SK-N-SH (cell line): Measurements from ENCODE around the gene ZNF384. TPM values are rescaled to one million over a fixed set of nuclear protein-coding genes. Genes with fewer than 3 reads are reported as not detected.
A peak's percentile ranks its signal among the peaks of the same experiment; 100 is the strongest.

Experiments
- CTCF ChIA-PET: fragments of 300-600, 350-600 bp; formaldehyde crosslinking; extraction: SDS; loops from one replicate; lab custom pipeline; 2021; lab: Yijun Ruan, JAX
- POLR2A ChIA-PET: fragments of 350-600 bp; sonication (Branson Sonifier 250); formaldehyde crosslinking; extraction: SDS; loops from one replicate; lab custom pipeline; 2020; ENCODE audit warnings: antibody characterized with exemption, inconsistent platforms; lab: Yijun Ruan, JAX
- DNase-seq: peaks from one replicate; pipeline ENCODE4 v3.0.0; 2012
- H2AFZ ChIP-seq: fragments of 200-600 bp; sonication (generic); 2 replicates; pipeline ENCODE4 v1.8.1; 2016; ENCODE audit warnings: antibody characterized with exemption, mild to moderate bottlenecking, low read depth
- H3F3A ChIP-seq: fragments of 200-600 bp; sonication (generic); replicated peaks from 2 replicates; pipeline ENCODE3; 2016; ENCODE audit warnings: antibody characterized with exemption, mild to moderate bottlenecking; ENCODE audit not compliant: insufficient read depth
- H3K27ac ChIP-seq, 2 experiments: fragments of 200-500 bp in 1 of 2; fragments of 200-600 bp in 1 of 2; sonication (Bioruptor generic) in 1 of 2; sonication (generic), shearing (Covaris generic) in 1 of 2; 2 replicates each; pipeline versions ENCODE4 v1.5.1 to v1.6.1; 2014 to 2016; ENCODE audit warnings: low read depth in 2 of 2, inconsistent platforms in 1 of 2, low read length in 1 of 2, mild to moderate bottlenecking in 1 of 2, mixed read lengths in 1 of 2
- H3K27me3 ChIP-seq: fragments of 200-600 bp; sonication (generic), shearing (Covaris generic); 2 replicates; pipeline ENCODE4 v1.6.1; 2016; ENCODE audit warnings: mixed run types; ENCODE audit not compliant: insufficient read depth
- H3K36me3 ChIP-seq, 2 experiments: fragments of 200-500 bp in 1 of 2; fragments of 200-600 bp in 1 of 2; sonication (Bioruptor generic) in 1 of 2; sonication (generic) in 1 of 2; replicated peaks in 1 of 2; 2 replicates each; pipeline versions ENCODE3 to v1.5.1; 2014 to 2016; ENCODE audit warnings: low read length in 1 of 2, mild to moderate bottlenecking in 1 of 2; ENCODE audit not compliant: insufficient read depth in 2 of 2, control insufficient read depth in 1 of 2
- H3K4me1 ChIP-seq, 2 experiments: fragments of 200-500 bp in 1 of 2; fragments of 200-600 bp in 1 of 2; sonication (Bioruptor generic) in 1 of 2; sonication (generic), shearing (Covaris generic) in 1 of 2; 2 replicates each; pipeline versions ENCODE4 v1.5.1 to v1.6.1; 2014 to 2016; ENCODE audit warnings: low read depth in 1 of 2, low read length in 1 of 2, mixed run types in 1 of 2; ENCODE audit not compliant: insufficient read depth in 2 of 2, control insufficient read depth in 1 of 2
- H3K4me2 ChIP-seq: fragments of 200-600 bp; sonication (generic), shearing (Covaris generic); 2 replicates; pipeline ENCODE4 v1.6.1; 2017; ENCODE audit warnings: mixed run types
- H3K4me3 ChIP-seq, 2 experiments: fragments of 200-500 bp in 1 of 2; fragments of 200-600 bp in 1 of 2; sonication (Bioruptor generic) in 1 of 2; sonication (generic), shearing (Covaris generic) in 1 of 2; 2 replicates each; pipeline versions ENCODE4 v1.5.1 to v1.8.1; 2014 to 2016; ENCODE audit warnings: low read depth in 2 of 2, inconsistent platforms in 1 of 2, low read length in 1 of 2, mild to moderate bottlenecking in 1 of 2, mixed read lengths in 1 of 2, moderate library complexity in 1 of 2
- H3K79me2 ChIP-seq: fragments of 200-600 bp; sonication (generic); 2 replicates; pipeline ENCODE4 v1.8.1; 2017; ENCODE audit warnings: mild to moderate bottlenecking; ENCODE audit not compliant: insufficient read depth
- H3K9ac ChIP-seq: fragments of 200-600 bp; sonication (generic); 2 replicates; pipeline ENCODE4 v1.6.1; 2017; ENCODE audit warnings: mixed run types
- H3K9me2 ChIP-seq: fragments of 200-600 bp; sonication (generic); 2 replicates; pipeline ENCODE4 v1.6.1; 2017; ENCODE audit warnings: mixed run types
- H3K9me3 ChIP-seq: fragments of 200-600 bp; sonication (generic); 2 replicates; pipeline ENCODE4 v1.6.1; 2017; ENCODE audit warnings: mixed run types, mild to moderate bottlenecking, moderate library complexity
- H4K20me1 ChIP-seq: fragments of 200-600 bp; sonication (generic); 2 replicates; pipeline ENCODE4 v1.6.1; 2017; ENCODE audit warnings: mild to moderate bottlenecking, mixed run types; ENCODE audit not compliant: insufficient read depth
- CHD2 ChIP-seq: fragments of 150-350 bp; IDR thresholded peaks from 2 replicates; pipeline ENCODE4 v1.6.1; 2018; ENCODE audit warnings: low read length; ENCODE audit not compliant: partially characterized antibody
- ELF1 ChIP-seq: IDR thresholded peaks from 2 replicates; pipeline ENCODE4 v1.4.0; 2012
- EP300 ChIP-seq, 2 experiments: IDR thresholded peaks; 2 replicates each; pipeline versions ENCODE4 v1.4.0 to v1.6.1; 2012; ENCODE audit warnings: borderline replicate concordance in 1 of 2, low read depth in 1 of 2, low read length in 1 of 2
- GABPA ChIP-seq: IDR thresholded peaks from 2 replicates; pipeline ENCODE4 v1.4.0; 2012; ENCODE audit warnings: low read depth, mild to moderate bottlenecking
- GATA2 ChIP-seq: sonication (generic); formaldehyde crosslinking; IDR thresholded peaks from 2 replicates; pipeline ENCODE4 v1.5.0; 2020; ENCODE audit warnings: mild to moderate bottlenecking, missing genetic modification reagents
- IRF3 ChIP-seq: fragments of 150-350 bp; IDR thresholded peaks from 2 replicates; pipeline ENCODE4 v1.6.1; 2016; ENCODE audit warnings: mild to moderate bottlenecking, low read depth, low read length
- JUND ChIP-seq: IDR thresholded peaks from 2 replicates; pipeline ENCODE4 v1.4.0; 2012
- MEF2A ChIP-seq: IDR thresholded peaks from 2 replicates; pipeline ENCODE4 v1.4.0; 2012; ENCODE audit warnings: low read depth, borderline replicate concordance
- NFIC ChIP-seq: IDR thresholded peaks from 2 replicates; pipeline ENCODE4 v1.4.0; 2012; ENCODE audit warnings: borderline replicate concordance
- RFX5 ChIP-seq: IDR thresholded peaks from 2 replicates; pipeline ENCODE4 v1.6.1; 2012; ENCODE audit warnings: mild to moderate bottlenecking, improper control_type of control experiment, low read length
- RXRA ChIP-seq: IDR thresholded peaks from 2 replicates; pipeline ENCODE4 v1.4.0; 2012; ENCODE audit warnings: low read depth, mild to moderate bottlenecking, borderline replicate concordance
- TCF12 ChIP-seq: IDR thresholded peaks from 2 replicates; pipeline ENCODE4 v1.4.0; 2012
- YY1 ChIP-seq: IDR thresholded peaks from 2 replicates; pipeline ENCODE4 v1.4.0; 2012; ENCODE audit warnings: low read depth, mild to moderate bottlenecking
- ZBTB33 ChIP-seq: IDR thresholded peaks from 2 replicates; pipeline ENCODE4 v1.4.0; 2012; ENCODE audit warnings: low read depth, borderline replicate concordance
- WGBS: methylation state at CpG from one replicate; pipeline ENCODE4 v1.1.6; 2017; ENCODE audit warnings: low lambda C conversion rate; 5-methylcytosine and 5-hydroxymethylcytosine counted together
- polyA plus RNA-seq, 3 experiments: library from polyadenylated mRNA; depleted of rRNA; stranded (reverse); fragments of >200 nt; gene quantifications; 2 replicates each; pipeline ENCODE4 v1.2.3, GENCODE V29; 2012
- TF ChIP-seq, protein P1 (sequence below): IDR thresholded peaks from 2 replicates; pipeline ENCODE4 v1.4.0; 2012; ENCODE audit warnings: low read depth, borderline replicate concordance

The ZNF384 gene
- polyA plus RNA-seq, 1 of the 3 experiments (the other 2 are of a cell fraction): 64.9 TPM

GRCh38 chr12:6631549-6631961 is 57.6 kb downstream of the ZNF384 start:
- TF ChIP-seq RFX5 (no peak), CHD2 (no peak), RXRA (no peak), GABPA (no peak), TCF12 (no peak), GATA2 (no peak), YY1 (no peak), MEF2A (no peak), JUND (no peak), ZBTB33 (no peak), IRF3 (no peak)
- TF ChIP-seq, protein P1, sequence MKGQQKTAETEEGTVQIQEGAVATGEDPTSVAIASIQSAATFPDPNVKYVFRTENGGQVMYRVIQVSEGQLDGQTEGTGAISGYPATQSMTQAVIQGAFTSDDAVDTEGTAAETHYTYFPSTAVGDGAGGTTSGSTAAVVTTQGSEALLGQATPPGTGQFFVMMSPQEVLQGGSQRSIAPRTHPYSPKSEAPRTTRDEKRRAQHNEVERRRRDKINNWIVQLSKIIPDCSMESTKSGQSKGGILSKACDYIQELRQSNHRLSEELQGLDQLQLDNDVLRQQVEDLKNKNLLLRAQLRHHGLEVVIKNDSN: no peak
- TF ChIP-seq, all 33 proteins: peak for 0
- WGBS: 83% methylated on average over 3 of the region's 3 CpGs
- CTCF ChIA-PET: interaction anchor here (0.9 to 2.4 kb wide), 8 partner anchors 13 to 94 kb away, joined by 3 to 9 read pairs (median 4); partner anchors contain the start of gene ZNF384
- POLR2A ChIA-PET: no interaction called here
- no peaks in the 10 kb centered on the region for H3K9me2 ChIP-seq
- H3K36me3 ChIP-seq: no peaks in the 10 kb centered on the region
- DNase-seq: no peak
- no peaks in the 10 kb centered on the region for H3K9me3 ChIP-seq
- H3K27me3 ChIP-seq: no peaks in the 10 kb centered on the region
- no peak overlapping the region for H2AFZ ChIP-seq
- no peak overlapping the region for H3K9ac ChIP-seq
- H3K4me1 ChIP-seq: peaks cover 0 to 38% of the 10 kb centered on the region in 2 experiments; a peak in 1 of 4 replicates
- H3K4me3 ChIP-seq: no peak overlapping the region
- peak overlapping the region in 1 of 2 experiments; percentile 23; a peak in 1 of 4 replicates for H3K27ac ChIP-seq
- H3K79me2 ChIP-seq: no peaks in the 10 kb centered on the region
- no peak overlapping the region for H3K4me2 ChIP-seq
- H4K20me1 ChIP-seq: no peaks in the 10 kb centered on the region
- H3F3A ChIP-seq: no peaks in the 10 kb centered on the region

DNA sequence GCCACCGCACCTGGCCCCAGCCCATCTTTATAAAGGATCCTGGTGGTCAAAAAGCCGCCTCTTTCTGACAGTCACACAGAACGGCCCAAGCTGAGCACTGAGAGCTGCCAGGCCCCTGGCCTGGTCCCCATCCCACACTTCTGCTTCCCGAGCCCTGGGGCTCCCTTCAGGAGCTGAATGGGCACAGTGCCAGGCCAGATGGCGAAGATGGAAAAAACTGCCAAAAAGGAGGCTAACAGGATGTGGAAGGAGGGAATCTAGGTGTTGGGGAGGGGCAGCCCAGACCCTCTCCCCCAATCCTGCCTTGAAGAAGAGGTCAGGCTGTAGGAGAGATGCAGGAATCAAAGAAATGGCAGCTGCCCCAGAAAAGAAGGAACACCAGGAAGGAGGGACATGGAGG is 58.4 kb downstream of the ZNF384 start:
- H3K4me1 ChIP-seq: peaks cover 0 to 30% of the 10 kb centered on the region in 2 experiments; a peak in 1 of 4 replicates
- ChIA-PET POLR2A (no interaction called here), CTCF (interaction anchor here (0.9 to 2.4 kb wide), 6 partner anchors 14 to 136 kb away, joined by 3 to 9 read pairs (median 3); partner anchors contain the start of gene ZNF384)
- no peaks in the 10 kb centered on the region for H3K9me3 ChIP-seq
- H2AFZ ChIP-seq: no peak overlapping the region
- H3K4me2 ChIP-seq: no peak overlapping the region
- no peak for TF ChIP-seq ELF1
- peak; percentile 46; the same call in 1 of the 2 replicates for TF ChIP-seq NFIC
- peak in 1 of 2 experiments; percentile 34; a peak in 1 of 4 replicates for TF ChIP-seq EP300 (IDR thresholded peaks at IDR 0.05; ENCODE audit: borderline replicate concordance in 1 of 2, low read depth in 1 of 2, low read length in 1 of 2)
- no peaks in the 10 kb centered on the region for H3F3A ChIP-seq
- no peaks in the 10 kb centered on the region for H3K36me3 ChIP-seq
- no peaks in the 10 kb centered on the region for H3K27me3 ChIP-seq
- no peaks in the 10 kb centered on the region for H3K79me2 ChIP-seq
- WGBS: 54% methylated on average over 5 of the region's 5 CpGs
- H3K4me3 ChIP-seq: no peak overlapping the region
- H3K27ac ChIP-seq: peak overlapping the region in 1 of 2 experiments; percentile 23; a peak in 1 of 4 replicates
- no peaks in the 10 kb centered on the region for H3K9me2 ChIP-seq
- DNase-seq: peak; percentile 76
- H3K9ac ChIP-seq: no peak overlapping the region
- H4K20me1 ChIP-seq: no peaks in the 10 kb centered on the region
